Aorta (tissue), 5 donors: Measurements from ENCODE around the gene MRPS34. TPM values are rescaled to one million over a fixed set of nuclear protein-coding genes. Genes with fewer than 3 reads are reported as not detected.

ENCODE experiments used
- ATAC-seq: fragments of 200-7000 bp; cut with Tn5 transposase; one replicate; pipeline ENCODE4 v1.9.1; 2022; ENCODE audit warnings: moderate library complexity; ENCODE audit not compliant: low FRiP score
- DNase-seq, 2 donors: peaks; one replicate each; pipeline ENCODE4 v3.0.0-alpha.2; 2020
- H3K27ac ChIP-seq, 2 donors: one replicate each; pipeline ENCODE4 v1.5.1; 2013; ENCODE audit warnings: low read length in 2 of 2, mild to moderate bottlenecking in 2 of 2, moderate library complexity in 2 of 2, control low read depth in 1 of 2, inconsistent platforms in 1 of 2, low read depth in 1 of 2
- H3K27me3 ChIP-seq, 2 donors: one replicate each; pipeline ENCODE4 v1.6.1; 2013; ENCODE audit warnings: control low read depth in 1 of 2, low read length in 1 of 2, mild to moderate bottlenecking in 1 of 2, moderate library complexity in 1 of 2; ENCODE audit not compliant: insufficient read depth in 2 of 2, control insufficient read depth in 1 of 2
- H3K36me3 ChIP-seq, 2 donors: one replicate each; pipeline ENCODE4 v1.6.1; 2013; ENCODE audit warnings: control low read depth in 1 of 2, low read length in 1 of 2, mild to moderate bottlenecking in 1 of 2; ENCODE audit not compliant: insufficient read depth in 2 of 2, control insufficient read depth in 1 of 2
- H3K4me1 ChIP-seq, 2 donors: one replicate each; pipeline ENCODE4 v1.6.1; 2013; ENCODE audit warnings: low read length in 2 of 2, control low read depth in 1 of 2, mild to moderate bottlenecking in 1 of 2, moderate library complexity in 1 of 2; ENCODE audit not compliant: insufficient read depth in 2 of 2, control insufficient read depth in 1 of 2
- H3K4me3 ChIP-seq, 2 donors: one replicate each; pipeline ENCODE4 v1.5.1; 2013; ENCODE audit warnings: low read length in 2 of 2, control low read depth in 1 of 2, mild to moderate bottlenecking in 1 of 2
- H3K9me3 ChIP-seq: one replicate; pipeline ENCODE4 v1.6.1; 2013; ENCODE audit warnings: mild to moderate bottlenecking, low read length; ENCODE audit not compliant: control insufficient read depth
- WGBS, 2 donors: extraction: QIAGEN DNeasy Blood & Tissue Kit; methylation state at CpG; one replicate each; pipeline ENCODE4 v1.1.7; 2013; 5-methylcytosine and 5-hydroxymethylcytosine counted together
- intact Hi-C, 2 donors: fragments of 100-400 bp; cut with DNase I; formaldehyde crosslinking; loops; one replicate each; pipeline versions ENCODE4 v1.14.2 to v1.15.0; 2022
- polyA plus RNA-seq, 2 donors: library from polyadenylated mRNA; stranded (reverse); fragments of 200-250 nt; gene quantifications; one replicate each; pipeline ENCODE4 v1.2.3, GENCODE V29; 2013
- total RNA-seq, 2 donors: library from RNA; stranded (reverse); fragmentation: NEBNext Ultra II Directional; extraction: Animal tissue kit (Norgen Biotek cat#: 25700); gene quantifications; one replicate each; pipeline ENCODE4 v1.2.1, GENCODE V29; 2021
- donor health status: healthy with polysubstance abuse.
- donor health status: Bipolar disorder and iron deficiency.
- donor health status: DM: no; HTN: no; CAD: no.
- donor health status: DM: no; HTN: no; CAD: no.
- donor health status: DM: yes; HTN: yes; CAD: no.

Gene MRPS34
- total and polyA plus RNA-seq, 4 donors, result 36.5 to 74.2 (median 54.1) TPM

GRCh38 chr16:1787056-1787321, 14.1 kb upstream of the MRPS34 start:
- peak in 1 of 2 donors; percentile 61 for DNase-seq
- H3K27ac ChIP-seq, result no peak overlapping the region
- intact Hi-C loops, result no loop called here

GRCh38 chr16:1786242-1787055, 13.5 kb upstream of the MRPS34 start:
- H3K27me3 ChIP-seq, result no peaks in the 10 kb centered on the region
- H3K9me3 ChIP-seq, result no peaks in the 10 kb centered on the region
- ATAC-seq (no peak), DNase-seq (peak; percentile 41 to 72)
- H3K27ac ChIP-seq, result no peak overlapping the region
- H3K4me1 ChIP-seq, result no peaks in the 10 kb centered on the region
- H3K4me3 ChIP-seq, result no peak overlapping the region
- H3K36me3 ChIP-seq, result no peaks in the 10 kb centered on the region
- intact Hi-C loops, result no loop called here
- WGBS, 2 donors, result 85 to 88% methylated on average over 46 to 51 of the region's 51 CpGs

More at GRCh38 chr16:1787056-1787321, 14.1 kb upstream of the MRPS34 start:
- Histone ChIP-seq H3K27me3 (no peaks in the 10 kb centered on the region), H3K4me3 (no peak overlapping the region), H3K4me1 (no peaks in the 10 kb centered on the region), H3K36me3 (no peaks in the 10 kb centered on the region), H3K9me3 (no peaks in the 10 kb centered on the region)
- WGBS, 2 donors, result 84 to 85% methylated on average over 6 of the region's 6 CpGs
- ATAC-seq, result no peak

GRCh38 chr16:1785846-1786170, 12.9 kb upstream of the MRPS34 start:
- no peaks in the 10 kb centered on the region for H3K27me3 ChIP-seq
- H3K4me3 ChIP-seq, result no peak overlapping the region
- intact Hi-C loops, result no loop called here
- ATAC-seq (no peak), DNase-seq (peak in 1 of 2 donors; percentile 51)
- WGBS, 2 donors, result 85 to 89% methylated on average over 14 of the region's 14 CpGs
- no peaks in the 10 kb centered on the region for H3K4me1 ChIP-seq
- H3K27ac ChIP-seq, result no peak overlapping the region
- no peaks in the 10 kb centered on the region for H3K36me3 ChIP-seq
- H3K9me3 ChIP-seq, result no peaks in the 10 kb centered on the region

GRCh38 chr16:1784977-1785845, 12.3 kb upstream of the MRPS34 start:
- DNase-seq, result no peak
- Histone ChIP-seq H3K9me3 (no peaks in the 10 kb centered on the region), H3K27ac (no peak overlapping the region), H3K4me3 (no peak overlapping the region), H3K36me3 (no peaks in the 10 kb centered on the region), H3K27me3 (no peaks in the 10 kb centered on the region), H3K4me1 (no peaks in the 10 kb centered on the region)
- no peak for ATAC-seq
- intact Hi-C loops, result loop anchor here in 1 of 2 donors (5.0 kb wide), 2 partner anchors 42 to 478 kb away; partner anchors contain the start of genes FAHD1, HAGH and UBE2I
- whole genome bisulfite sequencing, 2 donors, result 85% methylated on average over 26 of the region's 26 CpGs

GRCh38 chr16:1782408-1783264, 9.7 kb upstream of the MRPS34 start, which contains the start of the genes NUBP2 and SPSB3:
Gene NUBP2 (plus strand): TSS chr16:1782960. CDS start chr16:1783021, 61 bp downstream.
Gene SPSB3 (minus strand): TSS chr16:1782571. CDS start chr16:1781483, 1,088 bp downstream.
- ATAC-seq (peak; percentile 96), DNase-seq (peak; percentile 100)
- Histone ChIP-seq H3K36me3 (no peaks in the 10 kb centered on the region), H3K4me1 (no peaks in the 10 kb centered on the region), H3K27me3 (no peaks in the 10 kb centered on the region), H3K27ac (peak within 1 kb of the TSS in 1 of 2 donors; percentile 53), H3K9me3 (no peaks in the 10 kb centered on the region), H3K4me3 (peak within 1 kb of the TSS; percentile 77 to 81)
- intact Hi-C loops, result loop anchor here in 1 of 2 donors (5.0 kb wide), 2 partner anchors 45 to 475 kb away; partner anchors contain the start of genes FAHD1, HAGH and UBE2I
- WGBS, 2 donors, result 0% methylated on average over 69 to 102 of the region's 102 CpGs

GRCh38 chr16:1781758-1782407, 8.9 kb upstream of the MRPS34 start:
- WGBS, 2 donors, result 1% methylated on average over 50 to 70 of the region's 70 CpGs
- DNase-seq (peak in 1 of 2 donors; percentile 64), ATAC-seq (peak; percentile 6)
- Histone ChIP-seq H3K27ac (peak overlapping the region in 1 of 2 donors; percentile 34), H3K9me3 (no peaks in the 10 kb centered on the region), H3K4me1 (no peaks in the 10 kb centered on the region), H3K4me3 (peak overlapping the region; percentile 68 to 77), H3K27me3 (no peaks in the 10 kb centered on the region), H3K36me3 (peaks cover 0 to 5% of the 10 kb centered on the region in 2 donors)
- intact Hi-C loops, result loop anchor here in 1 of 2 donors (5.0 kb wide), 2 partner anchors 45 to 475 kb away; partner anchors contain the start of genes FAHD1, HAGH and UBE2I

GRCh38 chr16:1781254-1781653, 8.3 kb upstream of the MRPS34 start:
- no peaks in the 10 kb centered on the region for H3K27me3 ChIP-seq
- H3K27ac ChIP-seq, result no peak overlapping the region
- H3K4me1 ChIP-seq, result no peaks in the 10 kb centered on the region
- peaks cover 0 to 7% of the 10 kb centered on the region in 2 donors for H3K36me3 ChIP-seq
- no peak for ATAC-seq
- no peaks in the 10 kb centered on the region for H3K9me3 ChIP-seq
- H3K4me3 ChIP-seq, result peak overlapping the region in 1 of 2 donors; percentile 77
- peak in 1 of 2 donors; percentile 50 for DNase-seq
- intact Hi-C loops, result loop anchor here in 1 of 2 donors (5.0 kb wide), 2 partner anchors 46 to 474 kb away; partner anchors contain the start of genes FAHD1, HAGH and UBE2I
- WGBS, 2 donors, result 58 to 59% methylated on average over 20 of the region's 20 CpGs
